GM13976 (cell line): ENCODE data around the gene VTN.

Experiments
- DNase-seq: peaks from one replicate; pipeline ENCODE4 v3.0.0; 2012; ENCODE audit warnings: low spot score
- in situ Hi-C: fragments of 300-500 bp; cut with MboI; formaldehyde crosslinking; loops from one replicate; pipeline ENCODE4 v1.12.0; 2022; ENCODE audit warnings: low sequenced_read_pairs, mixed read lengths, inconsistent platforms; ENCODE audit not compliant: unreplicated experiment
- TF ChIP-seq, protein P1 (sequence below): IDR thresholded peaks from 2 replicates; pipeline ENCODE4 v1.5.1; 2012; ENCODE audit warnings: borderline replicate concordance, mild to moderate bottlenecking; ENCODE audit not compliant: insufficient read depth; ENCODE audit errors: extremely low read depth, missing control alignments, control extremely low read depth

Gene VTN

GRCh38 chr17:28327031-28327607 is 43.0 kb downstream of the VTN start:
- TF ChIP-seq, protein P1, sequence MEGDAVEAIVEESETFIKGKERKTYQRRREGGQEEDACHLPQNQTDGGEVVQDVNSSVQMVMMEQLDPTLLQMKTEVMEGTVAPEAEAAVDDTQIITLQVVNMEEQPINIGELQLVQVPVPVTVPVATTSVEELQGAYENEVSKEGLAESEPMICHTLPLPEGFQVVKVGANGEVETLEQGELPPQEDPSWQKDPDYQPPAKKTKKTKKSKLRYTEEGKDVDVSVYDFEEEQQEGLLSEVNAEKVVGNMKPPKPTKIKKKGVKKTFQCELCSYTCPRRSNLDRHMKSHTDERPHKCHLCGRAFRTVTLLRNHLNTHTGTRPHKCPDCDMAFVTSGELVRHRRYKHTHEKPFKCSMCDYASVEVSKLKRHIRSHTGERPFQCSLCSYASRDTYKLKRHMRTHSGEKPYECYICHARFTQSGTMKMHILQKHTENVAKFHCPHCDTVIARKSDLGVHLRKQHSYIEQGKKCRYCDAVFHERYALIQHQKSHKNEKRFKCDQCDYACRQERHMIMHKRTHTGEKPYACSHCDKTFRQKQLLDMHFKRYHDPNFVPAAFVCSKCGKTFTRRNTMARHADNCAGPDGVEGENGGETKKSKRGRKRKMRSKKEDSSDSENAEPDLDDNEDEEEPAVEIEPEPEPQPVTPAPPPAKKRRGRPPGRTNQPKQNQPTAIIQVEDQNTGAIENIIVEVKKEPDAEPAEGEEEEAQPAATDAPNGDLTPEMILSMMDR, result no peak
- DNase-seq, result no peak
- in situ Hi-C loops, result no loop called here

- DNase-seq, result no peak
Measured at GRCh38 chr17:28326114-28326513, 44.0 kb downstream of the VTN start.

GRCh38 chr17:28325211-28325610 is 44.9 kb downstream of the VTN start:
- TF ChIP-seq, protein P1, result no peak
- DNase-seq, result no peak
- in situ Hi-C loops, result no loop called here

More at GRCh38 chr17:28326114-28326513, 44.0 kb downstream of the VTN start:
- in situ Hi-C loops, result no loop called here
- TF ChIP-seq, protein P1, result no peak

- TF ChIP-seq, protein P1, result no peak
- DNase-seq, result no peak
- in situ Hi-C loops, result no loop called here
Measured at GRCh38 chr17:28324781-28325180, 45.3 kb downstream of the VTN start.

DNA sequence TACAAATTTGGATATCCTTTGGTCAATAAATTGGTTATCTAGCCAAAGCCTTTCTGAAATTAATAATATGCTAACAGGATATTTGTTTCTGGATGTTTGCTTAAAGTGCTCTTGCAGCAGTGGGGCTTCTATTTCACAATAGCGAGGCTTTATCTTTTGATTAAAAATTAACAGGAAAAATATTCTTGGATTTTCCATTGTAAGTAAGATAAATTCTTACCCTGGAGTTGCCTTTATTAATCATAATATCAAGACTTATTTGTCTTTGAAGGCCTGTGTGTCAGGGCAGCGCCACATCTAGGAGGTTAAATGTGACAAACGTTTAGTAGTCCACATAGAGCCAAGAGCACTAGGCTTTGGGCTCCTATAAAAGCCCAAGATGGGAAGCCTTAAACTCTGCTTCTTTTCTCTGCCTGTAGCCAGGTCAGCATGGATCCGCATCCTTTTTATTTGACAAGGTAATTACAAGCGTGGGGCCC is 45.8 kb downstream of the VTN start:
- TF ChIP-seq, protein P1, result no peak
- in situ Hi-C loops, result no loop called here
- DNase-seq, result no peak

DNA sequence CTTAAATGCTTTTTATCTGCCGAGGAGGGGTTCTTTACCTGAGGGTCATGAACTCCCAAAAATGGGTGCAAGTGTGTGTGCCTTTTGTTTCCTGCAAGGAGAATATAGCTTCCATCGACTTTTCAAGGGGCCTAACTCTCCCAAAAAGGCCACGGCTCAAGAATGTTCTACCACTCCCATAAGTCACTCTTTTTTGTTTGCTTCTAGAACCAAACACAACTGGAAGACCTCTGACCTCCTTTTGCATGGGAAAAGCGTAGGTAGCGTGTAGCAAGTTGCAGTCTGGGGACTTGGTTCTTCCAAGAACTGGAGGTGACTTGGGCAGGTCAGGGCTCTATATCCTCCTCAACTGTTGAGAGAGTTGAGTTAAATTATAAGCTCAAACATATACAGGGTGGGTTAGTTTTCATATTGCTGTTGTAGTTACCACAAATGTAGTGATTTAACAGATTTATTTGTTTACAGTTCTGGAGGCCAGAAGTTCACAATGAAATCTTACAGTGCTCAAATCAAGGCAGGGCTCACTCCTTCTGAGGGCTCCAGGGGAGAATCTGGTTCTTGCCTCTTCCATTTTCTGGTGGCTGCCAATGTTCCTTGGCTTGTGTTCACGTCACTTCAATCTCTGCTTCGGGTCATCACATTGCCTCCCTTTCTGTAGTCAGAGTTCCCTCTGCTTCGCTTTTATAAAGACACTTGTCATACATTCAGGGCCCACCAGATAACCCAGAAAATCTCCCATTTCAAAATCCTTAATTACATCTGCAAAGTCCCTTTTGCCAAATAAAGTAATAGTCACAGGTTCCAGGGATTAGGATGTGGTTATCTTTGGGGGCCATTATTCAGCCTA is 49.7 kb downstream of the VTN start:
- TF ChIP-seq, protein P1, result no peak
- in situ Hi-C loops, result no loop called here
- DNase-seq, result no peak
